IgD-negative memory B cell (primary cell): ENCODE data around the gene CYP46A1. TPM values are rescaled to one million over a fixed set of nuclear protein-coding genes. Genes with fewer than 3 reads are reported as not detected.

Experiments used
- H3K27ac Mint-ChIP-seq, 3 donors: one replicate each; pipeline ENCODE4 v1.8.0; 2020 to 2022; ENCODE audit warnings: mild to moderate bottlenecking in 3 of 3, mixed read lengths in 3 of 3, moderate library complexity in 1 of 3
- H3K27me3 Mint-ChIP-seq: one replicate; pipeline ENCODE4 v1.8.0; 2021; ENCODE audit warnings: mixed read lengths
- H3K36me3 Mint-ChIP-seq: one replicate; pipeline ENCODE4 v1.8.0; 2020; ENCODE audit warnings: mild to moderate bottlenecking, mixed read lengths
- H3K4me1 Mint-ChIP-seq, 3 donors: one replicate each; pipeline ENCODE4 v1.8.0; 2020 to 2022; ENCODE audit warnings: mixed read lengths in 3 of 3, mild to moderate bottlenecking in 1 of 3
- H3K4me3 Mint-ChIP-seq, 4 donors: one replicate each; pipeline ENCODE4 v1.8.0; 2020 to 2022; ENCODE audit warnings: mild to moderate bottlenecking in 4 of 4, mixed read lengths in 4 of 4, moderate library complexity in 3 of 4
- H3K9me3 Mint-ChIP-seq, 3 donors: one replicate each; pipeline ENCODE4 v1.8.0; 2020 to 2021; ENCODE audit warnings: mixed read lengths in 3 of 3, mild to moderate bottlenecking in 1 of 3
- polyA plus RNA-seq: library from polyadenylated mRNA; unstranded; fragments of 300-500 nt; fragmentation: Illumina TruSeq; gene quantifications from one replicate; pipeline ENCODE4 v1.2.3, GENCODE V29; 2021

Gene CYP46A1
- polyA plus RNA-seq, 1 donor from 2014 or later: not detected

DNA sequence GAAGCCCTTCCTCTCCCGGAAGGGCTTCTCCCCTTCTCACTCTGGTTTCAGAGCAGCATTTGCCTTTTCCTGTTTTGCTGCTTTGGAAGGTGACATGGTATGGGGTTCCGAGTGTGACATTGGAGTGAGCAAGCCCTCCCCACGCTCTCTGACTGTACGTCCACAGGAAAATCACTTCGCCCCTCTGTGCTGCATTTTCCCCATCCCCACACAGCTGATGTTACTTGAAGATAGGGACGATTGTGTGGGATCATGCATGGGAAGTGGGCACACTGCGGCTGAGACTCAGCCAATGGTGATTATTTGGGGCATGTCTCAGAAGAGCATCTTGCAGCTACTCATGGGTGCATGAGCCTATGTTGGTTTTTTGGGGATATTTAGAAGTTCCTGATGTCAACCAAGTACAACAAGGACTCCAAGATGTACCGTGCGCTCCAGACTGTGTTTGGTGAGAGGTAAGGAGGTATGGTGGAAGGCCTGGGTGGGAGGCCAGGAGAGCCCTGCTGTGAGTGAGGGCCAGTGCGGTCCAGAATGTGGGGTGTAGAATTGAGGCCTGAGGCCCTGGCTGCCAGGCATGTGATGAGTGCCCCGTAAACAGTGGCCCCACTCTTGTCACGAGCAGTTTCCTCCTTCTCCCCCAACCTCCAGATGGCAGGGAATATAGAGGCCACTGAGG lies 15.1 kb downstream of the CYP46A1 start:
- Mint-ChIP-seq H3K9me3 (peaks cover 4 to 16% (median 13%) of the 10 kb centered on the region in 3 donors), H3K36me3 (peaks cover 8% of the 10 kb centered on the region), H3K27ac (no peak overlapping the region), H3K4me3 (no peak overlapping the region), H3K27me3 (peaks cover 13% of the 10 kb centered on the region), H3K4me1 (peaks cover 0 to 3% (median 0%) of the 10 kb centered on the region in 3 donors)

- Mint-ChIP-seq H3K4me3 (no peak overlapping the region), H3K36me3 (peaks cover 5% of the 10 kb centered on the region), H3K4me1 (peaks cover 0 to 2% (median 0%) of the 10 kb centered on the region in 3 donors), H3K9me3 (peaks cover 4 to 22% (median 18%) of the 10 kb centered on the region in 3 donors), H3K27ac (no peak overlapping the region), H3K27me3 (peaks cover 16% of the 10 kb centered on the region)
These were observed 15.8 kb downstream of the CYP46A1 start for GRCh38 chr14:99699861-99700260.

- H3K9me3 Mint-ChIP-seq: peaks cover 4 to 22% (median 18%) of the 10 kb centered on the region in 3 donors
- peaks cover 5% of the 10 kb centered on the region for H3K36me3 Mint-ChIP-seq
- no peak overlapping the region for H3K4me3 Mint-ChIP-seq
- peaks cover 0 to 2% (median 0%) of the 10 kb centered on the region in 3 donors for H3K4me1 Mint-ChIP-seq
- H3K27me3 Mint-ChIP-seq: peaks cover 16% of the 10 kb centered on the region
- H3K27ac Mint-ChIP-seq: no peak overlapping the region
These were observed 16.3 kb downstream of the CYP46A1 start for GRCh38 chr14:99700379-99700778.

DNA sequence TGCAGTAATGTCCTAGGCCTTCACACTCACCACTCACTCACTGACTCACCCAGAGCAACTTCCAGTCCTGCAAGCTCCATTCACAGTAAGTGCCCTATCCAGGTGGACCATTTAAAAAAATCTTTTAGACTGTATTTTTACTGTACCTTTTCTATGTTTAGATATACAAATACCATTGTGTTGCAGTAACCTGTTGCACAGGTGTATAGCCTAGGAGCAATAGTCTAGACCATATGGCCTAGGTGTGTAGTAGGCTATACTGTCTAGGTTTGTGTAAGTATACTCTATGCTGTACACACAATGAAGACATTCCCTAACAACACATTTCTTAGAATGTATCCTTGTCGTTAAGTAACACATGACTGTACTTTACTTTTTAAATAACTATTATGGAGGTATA lies 17.2 kb downstream of the CYP46A1 start:
- H3K9me3 Mint-ChIP-seq: peaks cover 4 to 22% (median 18%) of the 10 kb centered on the region in 3 donors
- H3K4me1 Mint-ChIP-seq: peaks cover 0 to 2% (median 0%) of the 10 kb centered on the region in 3 donors
- H3K4me3 Mint-ChIP-seq: no peak overlapping the region
- H3K36me3 Mint-ChIP-seq: peaks cover 5% of the 10 kb centered on the region
- H3K27ac Mint-ChIP-seq: no peak overlapping the region
- peaks cover 16% of the 10 kb centered on the region for H3K27me3 Mint-ChIP-seq

GRCh38 chr14:99702115-99702514 lies 18.0 kb downstream of the CYP46A1 start:
- peaks cover 0 to 21% (median 18%) of the 10 kb centered on the region in 3 donors for H3K9me3 Mint-ChIP-seq
- H3K27me3 Mint-ChIP-seq: peaks cover 14% of the 10 kb centered on the region
- H3K4me1 Mint-ChIP-seq: peaks cover 0 to 2% (median 0%) of the 10 kb centered on the region in 3 donors
- no peak overlapping the region for H3K4me3 Mint-ChIP-seq
- H3K36me3 Mint-ChIP-seq: peaks cover 5% of the 10 kb centered on the region
- no peak overlapping the region for H3K27ac Mint-ChIP-seq

GRCh38 chr14:99703381-99703780 lies 19.3 kb downstream of the CYP46A1 start:
- H3K36me3 Mint-ChIP-seq: peaks cover 5% of the 10 kb centered on the region
- H3K9me3 Mint-ChIP-seq: peaks cover 0 to 18% (median 17%) of the 10 kb centered on the region in 3 donors
- peaks cover 12% of the 10 kb centered on the region for H3K27me3 Mint-ChIP-seq
- H3K4me3 Mint-ChIP-seq: peak overlapping the region in 1 of 4 donors; percentile 23
- no peaks in the 10 kb centered on the region for H3K4me1 Mint-ChIP-seq
- peak overlapping the region in 1 of 3 donors; percentile 46 for H3K27ac Mint-ChIP-seq

GRCh38 chr14:99704037-99704436 lies 19.9 kb downstream of the CYP46A1 start:
- Mint-ChIP-seq H3K27me3 (peaks cover 15% of the 10 kb centered on the region), H3K36me3 (peaks cover 5% of the 10 kb centered on the region), H3K27ac (no peak overlapping the region), H3K4me1 (no peaks in the 10 kb centered on the region), H3K4me3 (no peak overlapping the region), H3K9me3 (peaks cover 0 to 18% (median 16%) of the 10 kb centered on the region in 3 donors)

GRCh38 chr14:99706107-99706900 lies 22.2 kb downstream of the CYP46A1 start:
- H3K4me1 Mint-ChIP-seq: no peaks in the 10 kb centered on the region
- peaks cover 8% of the 10 kb centered on the region for H3K27me3 Mint-ChIP-seq
- peaks cover 0 to 19% (median 16%) of the 10 kb centered on the region in 3 donors for H3K9me3 Mint-ChIP-seq
- no peak overlapping the region for H3K4me3 Mint-ChIP-seq
- H3K36me3 Mint-ChIP-seq: peaks cover 4% of the 10 kb centered on the region
- peak overlapping the region in 1 of 3 donors; percentile 40 for H3K27ac Mint-ChIP-seq

DNA sequence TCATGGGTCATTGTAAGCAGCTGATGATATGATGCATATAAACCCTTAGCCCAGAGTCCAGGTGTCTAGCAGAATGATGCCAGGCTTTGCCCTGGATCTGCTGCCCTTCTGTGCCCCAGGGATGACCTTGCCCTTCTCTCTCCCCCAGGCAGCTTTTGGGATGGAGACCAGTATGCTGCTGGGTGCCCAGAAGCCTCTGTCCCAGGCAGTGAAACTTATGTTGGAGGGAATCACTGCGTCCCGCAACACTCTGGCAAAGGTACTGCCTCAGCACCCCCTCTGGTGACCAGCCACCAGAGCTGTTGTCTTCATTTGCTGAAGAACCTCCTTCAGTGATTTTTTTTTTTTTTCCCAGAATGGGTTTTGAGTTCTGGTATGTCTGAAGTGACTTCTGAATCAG lies 23.3 kb downstream of the CYP46A1 start:
- peaks cover 0 to 30% (median 18%) of the 10 kb centered on the region in 3 donors for H3K9me3 Mint-ChIP-seq
- H3K27me3 Mint-ChIP-seq: peaks cover 6% of the 10 kb centered on the region
- H3K4me3 Mint-ChIP-seq: no peak overlapping the region
- no peak overlapping the region for H3K27ac Mint-ChIP-seq
- peaks cover 1% of the 10 kb centered on the region for H3K36me3 Mint-ChIP-seq
- no peaks in the 10 kb centered on the region for H3K4me1 Mint-ChIP-seq

DNA sequence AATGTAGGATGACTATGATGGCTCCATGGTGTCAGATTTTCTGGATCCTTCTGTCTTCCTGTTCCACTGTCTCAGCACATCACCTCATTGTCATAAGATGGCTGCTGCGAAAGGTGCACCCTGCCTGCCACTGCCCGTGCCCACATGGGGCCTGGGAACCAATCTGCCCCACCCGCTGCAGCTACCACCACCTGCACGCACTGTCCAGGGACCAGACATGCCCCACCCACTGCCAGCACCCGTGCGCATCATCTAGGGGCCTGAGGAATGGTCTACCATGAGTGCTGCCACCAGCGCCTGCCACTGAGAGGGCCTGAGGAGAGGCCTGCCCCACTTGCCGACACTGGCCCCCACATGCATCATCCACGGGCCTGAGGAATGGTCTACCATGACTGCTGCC lies 23.8 kb downstream of the CYP46A1 start:
- no peak overlapping the region for H3K27ac Mint-ChIP-seq

DNA sequence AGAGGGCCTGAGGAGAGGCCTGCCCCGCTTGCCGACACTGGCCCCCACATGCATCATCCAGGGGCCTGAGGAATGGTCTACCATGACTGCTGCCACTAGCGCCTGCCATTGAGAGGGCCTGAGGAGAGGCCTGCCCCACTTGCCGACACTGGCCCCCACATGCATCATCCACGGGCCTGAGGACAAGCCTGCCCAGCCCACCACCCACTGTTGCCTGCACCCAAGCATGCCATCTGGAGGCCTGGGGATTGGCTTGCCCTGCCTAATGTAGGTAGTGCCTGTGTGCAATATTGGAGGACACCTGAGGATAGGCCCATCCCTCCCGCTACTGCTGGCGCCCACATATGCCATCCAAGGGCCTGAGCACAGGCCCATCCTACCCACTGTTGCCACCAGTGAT lies 24.4 kb downstream of the CYP46A1 start:
- no peak overlapping the region for H3K27ac Mint-ChIP-seq
- H3K9me3 Mint-ChIP-seq: peaks cover 0 to 27% (median 14%) of the 10 kb centered on the region in 3 donors
- peaks cover 6% of the 10 kb centered on the region for H3K27me3 Mint-ChIP-seq
- H3K4me3 Mint-ChIP-seq: no peak overlapping the region
- H3K36me3 Mint-ChIP-seq: no peaks in the 10 kb centered on the region
- H3K4me1 Mint-ChIP-seq: no peaks in the 10 kb centered on the region

More for the DNA sequence above, 23.8 kb downstream of the CYP46A1 start:
- Mint-ChIP-seq H3K9me3 (peaks cover 0 to 32% (median 18%) of the 10 kb centered on the region in 3 donors), H3K4me3 (no peak overlapping the region), H3K27me3 (peaks cover 6% of the 10 kb centered on the region), H3K36me3 (no peaks in the 10 kb centered on the region), H3K4me1 (no peaks in the 10 kb centered on the region)

DNA sequence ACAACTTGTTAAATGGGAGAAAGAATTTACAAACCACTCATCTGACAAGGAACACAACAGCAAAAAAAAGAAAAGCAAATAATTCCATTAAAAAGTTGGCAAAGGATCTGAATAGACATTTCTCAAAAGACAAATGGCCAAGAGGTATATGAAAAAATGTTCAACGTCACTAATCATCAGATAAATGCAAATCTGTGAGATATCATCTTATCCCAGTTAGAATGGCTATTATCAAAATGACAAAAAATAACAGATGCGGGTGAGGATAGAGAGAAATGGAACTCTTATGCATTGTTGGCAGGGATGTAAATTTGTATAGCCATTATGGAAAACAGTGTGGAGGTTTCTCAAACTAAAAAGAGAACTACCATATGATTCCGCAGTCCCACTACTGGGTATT lies 29.9 kb downstream of the CYP46A1 start:
- Mint-ChIP-seq H3K4me3 (no peak overlapping the region), H3K36me3 (no peaks in the 10 kb centered on the region), H3K9me3 (peaks cover 0 to 16% (median 3%) of the 10 kb centered on the region in 3 donors), H3K27me3 (peaks cover 3% of the 10 kb centered on the region), H3K4me1 (no peaks in the 10 kb centered on the region), H3K27ac (no peak overlapping the region)

- Mint-ChIP-seq H3K9me3 (peaks cover 0 to 16% (median 3%) of the 10 kb centered on the region in 3 donors), H3K4me3 (no peak overlapping the region)
These were observed 31.3 kb downstream of the CYP46A1 start for GRCh38 chr14:99715266-99716000.

DNA sequence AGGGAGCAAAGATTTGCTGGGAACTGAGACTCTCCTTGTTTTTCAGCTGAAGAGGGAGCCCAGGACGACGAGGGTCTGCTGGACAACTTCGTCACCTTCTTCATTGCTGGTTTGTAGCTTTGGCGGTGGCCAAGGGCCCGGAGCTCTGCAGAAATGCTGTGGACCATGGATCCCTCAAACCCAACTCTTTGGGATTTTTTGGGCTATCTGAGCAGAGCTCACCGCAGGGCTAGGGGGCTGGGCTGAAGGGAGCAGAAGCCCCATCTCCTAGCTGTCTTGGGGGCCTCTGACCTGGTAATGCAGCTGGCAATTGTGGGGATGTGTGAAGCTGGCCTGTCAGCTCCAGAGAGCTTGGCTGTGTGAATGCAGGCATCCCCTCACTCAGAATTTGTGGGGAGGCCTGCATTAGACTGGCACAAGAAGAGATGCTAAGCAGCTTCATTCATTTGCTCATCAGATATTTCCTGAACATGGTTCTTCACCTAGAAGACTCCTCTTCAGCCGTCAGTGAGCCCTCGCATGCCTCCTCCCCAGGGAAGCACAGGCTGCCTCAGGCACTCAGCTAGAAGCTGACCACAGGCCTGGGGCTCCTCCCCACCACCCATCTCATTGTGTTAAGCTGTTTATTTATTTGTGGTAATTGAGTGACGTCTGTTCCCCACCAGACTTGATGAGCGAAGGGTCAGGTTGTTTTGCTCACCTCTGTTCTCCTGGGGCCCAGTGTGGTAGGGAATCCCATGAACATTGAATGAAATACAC lies 32.2 kb downstream of the CYP46A1 start:
- Mint-ChIP-seq H3K27ac (no peak overlapping the region), H3K4me1 (peaks cover 0 to 2% (median 1%) of the 10 kb centered on the region in 3 donors)

More at GRCh38 chr14:99715266-99716000, 31.3 kb downstream of the CYP46A1 start:
- Mint-ChIP-seq H3K36me3 (no peaks in the 10 kb centered on the region), H3K27ac (no peak overlapping the region), H3K4me1 (peaks cover 0 to 2% (median 1%) of the 10 kb centered on the region in 3 donors), H3K27me3 (peaks cover 3% of the 10 kb centered on the region)

More for the DNA sequence above, 32.2 kb downstream of the CYP46A1 start:
- H3K27me3 Mint-ChIP-seq: peaks cover 6% of the 10 kb centered on the region
- H3K9me3 Mint-ChIP-seq: peaks cover 0 to 16% (median 3%) of the 10 kb centered on the region in 3 donors
- H3K36me3 Mint-ChIP-seq: no peaks in the 10 kb centered on the region
- peak overlapping the region in 1 of 4 donors; percentile 42 for H3K4me3 Mint-ChIP-seq
